ENCODE measurements around the gene F2RL1.
A peak's percentile ranks its signal among the peaks of the same experiment; 100 is the strongest.
"Not testable (repeated sequence)": the region's sequence is repeated elsewhere in the genome, so short reads cannot be mapped to it uniquely, and the experiment has no call there.

Gene F2RL1

DNA sequence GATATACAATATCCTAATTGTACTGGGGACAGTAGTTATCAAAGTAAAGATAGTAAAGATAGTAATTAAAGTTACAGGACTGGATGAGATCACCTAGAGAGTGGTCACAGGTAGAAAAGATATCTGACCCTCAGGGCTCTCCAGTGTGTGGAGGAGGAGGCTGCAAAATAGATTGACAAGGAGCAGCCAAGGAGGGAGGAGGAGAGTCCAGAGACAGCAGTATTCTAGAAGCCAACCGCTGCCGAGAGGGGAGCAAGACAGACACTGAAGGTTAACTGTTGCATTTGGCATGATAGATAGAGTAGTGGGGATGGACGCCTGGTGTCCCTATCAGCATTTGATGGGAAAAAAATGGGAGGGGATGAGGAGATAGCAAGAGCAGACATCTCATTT, 17.0 kb upstream of the F2RL1 start:
- H3K4me2 ChIP-seq: no peak overlapping the region
- no peaks in the 10 kb centered on the region for H3K27me3 ChIP-seq
- no peaks in the 10 kb centered on the region for H3K36me3 ChIP-seq
- H3K9ac ChIP-seq: no peak overlapping the region
- H4K20me1 ChIP-seq: no peaks in the 10 kb centered on the region
- H3K27ac ChIP-seq: no peak overlapping the region
- H3K4me3 ChIP-seq: no peak overlapping the region
- peaks cover 0 to 5% (median 0%) of the 10 kb centered on the region in 10 experiments; a peak in 2 of 20 replicates for H3K4me1 ChIP-seq
- no peaks in the 10 kb centered on the region for H3K9me3 ChIP-seq (replicated peaks in 1 of 11)
- TF ChIP-seq Cebpa-rat (IDR thresholded peaks at IDR 0.05): no peak

DNA sequence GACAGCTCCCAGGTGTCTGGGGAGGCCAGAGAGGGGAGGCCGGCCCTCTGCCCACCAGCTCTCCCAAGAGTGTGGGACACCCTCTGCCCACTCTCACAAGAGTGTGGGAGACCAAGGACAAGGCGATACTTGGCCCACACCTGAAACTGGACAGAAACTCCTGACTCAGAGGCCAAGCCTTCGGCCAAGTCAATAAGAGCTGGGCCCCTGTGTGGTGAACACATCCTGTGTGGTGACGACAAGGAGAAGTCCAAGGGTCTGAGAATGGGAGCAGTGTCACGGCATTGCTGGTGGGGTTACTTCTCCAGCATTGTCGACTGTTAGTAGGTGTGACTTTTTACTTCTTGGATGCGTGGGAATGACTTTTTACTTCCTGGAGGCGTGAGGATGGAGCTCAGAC, 14.6 kb upstream of the F2RL1 start:
- Histone ChIP-seq H3K9ac (no peak overlapping the region), H3K36me3 (no peaks in the 10 kb centered on the region), H3K27ac (no peak overlapping the region)

DNA sequence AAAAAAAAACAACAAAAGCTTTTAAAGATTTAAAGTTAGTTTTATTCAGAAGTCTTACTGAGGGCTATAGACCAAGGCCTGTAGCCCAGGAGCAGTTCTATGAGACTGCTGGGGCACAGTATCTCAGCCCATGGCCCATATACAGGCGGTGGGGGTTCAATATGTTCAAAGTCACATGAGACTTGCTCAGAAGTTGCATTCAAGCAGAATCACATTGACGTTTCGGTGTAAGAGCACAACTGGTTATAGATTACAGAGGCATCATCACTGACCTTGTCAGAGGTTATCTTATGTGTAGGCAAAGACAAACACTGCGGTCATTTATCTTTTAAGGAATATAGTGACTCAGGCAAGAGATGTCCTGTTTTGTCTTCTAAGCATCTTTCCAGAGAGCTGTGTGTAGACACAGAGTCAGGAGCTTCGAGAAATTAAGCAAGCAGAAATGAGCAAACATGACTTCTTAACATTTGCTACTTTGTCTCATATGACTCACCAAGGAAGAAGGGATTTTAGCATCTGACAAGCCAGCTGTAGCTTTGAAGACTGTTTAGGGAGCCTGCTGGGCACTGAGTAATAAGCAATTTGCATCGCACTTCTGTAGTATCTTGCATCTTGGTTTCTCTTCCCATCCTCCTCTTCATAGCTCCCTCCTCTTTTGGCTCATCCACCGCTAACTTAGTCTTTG, 12.9 kb upstream of the F2RL1 start:
- Histone ChIP-seq H4K20me1 (no peaks in the 10 kb centered on the region), H3K9me3 (replicated peaks in 1 of 11) (peaks cover 2 to 8% (median 6%) of the 10 kb centered on the region in 11 experiments; a peak in 19 of 22 replicates), H3K27ac (0 out of 22 replicates have a peak overlapping the region, but pooled peaks of 1 of the 11 experiments have one; percentile 6), H3K4me1 (peaks cover 0 to 5% (median 0%) of the 10 kb centered on the region in 10 experiments; a peak in 2 of 20 replicates), H3K27me3 (no peaks in the 10 kb centered on the region), H3K36me3 (no peaks in the 10 kb centered on the region), H3K9ac (no peak overlapping the region), H3K4me3 (no peak overlapping the region), H3K4me2 (peak overlapping the region in 1 of 11 experiments; percentile 26; a peak in 1 of 22 replicates)
- TF ChIP-seq Cebpa-rat (IDR thresholded peaks at IDR 0.05): no peak

More for the DNA sequence above, 14.6 kb upstream of the F2RL1 start:
- Histone ChIP-seq H3K9me3 (replicated peaks in 1 of 11) (no peaks in the 10 kb centered on the region), H3K4me2 (no peak overlapping the region), H3K27me3 (no peaks in the 10 kb centered on the region), H3K4me1 (peaks cover 0 to 5% (median 0%) of the 10 kb centered on the region in 10 experiments; a peak in 2 of 20 replicates), H3K4me3 (no peak overlapping the region), H4K20me1 (no peaks in the 10 kb centered on the region)
- no peak for TF ChIP-seq Cebpa-rat (IDR thresholded peaks at IDR 0.05)

DNA sequence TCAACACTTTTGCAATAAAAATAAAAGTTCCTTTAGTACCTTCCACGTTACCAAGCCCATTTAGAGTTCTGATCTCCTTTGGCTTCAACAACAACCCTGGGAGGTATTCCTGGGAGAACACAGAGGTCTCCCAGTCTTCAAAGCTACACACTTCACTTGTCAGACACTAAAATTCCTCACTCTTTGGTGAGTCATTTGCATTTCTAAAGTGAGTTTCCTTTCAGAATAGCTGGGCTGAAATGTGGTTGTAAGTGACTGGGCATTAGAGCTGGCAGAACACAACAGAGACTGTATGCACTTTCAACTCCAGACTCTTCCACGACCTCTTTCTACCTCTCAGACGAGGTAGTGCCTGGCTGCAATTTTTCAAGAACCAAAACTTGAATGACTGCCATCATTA, 11.5 kb upstream of the F2RL1 start:
- Histone ChIP-seq H3K36me3 (no peaks in the 10 kb centered on the region), H3K9me3 (replicated peaks in 1 of 11) (peaks cover 9 to 21% (median 17%) of the 10 kb centered on the region in 11 experiments; a peak in 20 of 22 replicates), H3K4me3 (no peak overlapping the region), H3K9ac (no peak overlapping the region), H3K27me3 (no peaks in the 10 kb centered on the region), H3K4me1 (peaks cover 0 to 5% (median 0%) of the 10 kb centered on the region in 10 experiments; a peak in 2 of 20 replicates), H3K27ac (no peak overlapping the region), H3K4me2 (no peak overlapping the region), H4K20me1 (no peaks in the 10 kb centered on the region)
- TF ChIP-seq Cebpa-rat (IDR thresholded peaks at IDR 0.05): no peak

DNA sequence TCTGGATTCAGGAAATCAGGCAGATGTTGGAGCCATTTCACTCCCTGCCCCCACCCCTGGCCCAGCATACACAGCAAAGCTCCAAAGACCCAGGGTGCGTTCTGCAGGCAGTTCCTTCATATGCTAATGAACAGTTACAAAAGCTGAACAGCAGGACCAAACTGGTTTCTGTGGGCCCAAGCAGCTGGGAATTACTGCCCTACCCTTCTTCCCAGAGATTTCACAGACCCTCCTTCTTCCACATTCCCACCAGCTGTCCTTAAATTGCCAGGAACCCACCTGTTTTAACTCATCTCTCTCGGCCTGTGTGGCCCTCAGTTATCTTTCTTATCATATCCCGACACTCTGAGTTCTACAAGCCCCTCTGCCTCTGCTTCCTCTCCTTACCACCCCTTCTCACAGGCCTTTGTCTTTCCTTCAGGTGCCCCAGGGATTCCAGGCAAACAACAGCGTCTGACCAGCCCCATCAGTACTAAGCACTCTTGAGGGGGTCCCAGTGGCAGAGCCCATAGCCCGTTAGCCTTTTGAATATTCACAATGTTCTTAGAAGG, 10.6 kb upstream of the F2RL1 start:
- Histone ChIP-seq H3K9me3 (replicated peaks in 1 of 11) (peaks cover 9 to 28% (median 19%) of the 10 kb centered on the region in 11 experiments; a peak in 20 of 22 replicates), H3K36me3 (no peaks in the 10 kb centered on the region), H3K4me3 (no peak overlapping the region), H4K20me1 (no peaks in the 10 kb centered on the region), H3K9ac (no peak overlapping the region), H3K27me3 (no peaks in the 10 kb centered on the region), H3K4me2 (no peak overlapping the region), H3K4me1 (peaks cover 0 to 5% (median 0%) of the 10 kb centered on the region in 10 experiments; a peak in 2 of 20 replicates), H3K27ac (no peak overlapping the region)
- no peak for TF ChIP-seq Cebpa-rat (IDR thresholded peaks at IDR 0.05)

DNA sequence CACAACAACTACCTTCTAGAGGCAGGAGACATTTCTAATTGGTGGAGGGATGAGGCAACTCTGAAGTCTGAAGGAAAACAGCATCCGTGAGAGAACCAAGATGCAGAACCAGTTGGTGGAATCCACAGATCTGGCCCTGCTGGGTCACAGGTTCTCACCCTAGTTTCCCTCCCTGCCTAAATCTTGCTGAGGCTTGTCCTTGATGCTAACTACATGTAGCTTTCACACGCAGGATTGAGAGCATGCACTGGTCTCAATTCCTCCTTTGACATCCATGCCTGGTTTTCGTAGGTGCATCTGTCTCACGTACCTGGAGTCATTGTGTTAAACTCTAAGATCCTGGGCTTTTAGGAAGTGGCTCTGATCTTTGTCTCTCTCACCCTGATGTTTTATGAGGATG, 9.7 kb upstream of the F2RL1 start:
- H4K20me1 ChIP-seq: no peaks in the 10 kb centered on the region
- H3K4me3 ChIP-seq: no peak overlapping the region
- H3K36me3 ChIP-seq: no peaks in the 10 kb centered on the region
- H3K27me3 ChIP-seq: no peaks in the 10 kb centered on the region
- H3K27ac ChIP-seq: no peak overlapping the region
- no peak for TF ChIP-seq Cebpa-rat (IDR thresholded peaks at IDR 0.05)
- H3K4me1 ChIP-seq: peaks cover 0 to 5% (median 0%) of the 10 kb centered on the region in 10 experiments; a peak in 2 of 20 replicates
- H3K9me3 ChIP-seq (replicated peaks in 1 of 11): peaks cover 9 to 28% (median 19%) of the 10 kb centered on the region in 11 experiments; a peak in 20 of 22 replicates
- no peak overlapping the region for H3K9ac ChIP-seq
- H3K4me2 ChIP-seq: no peak overlapping the region

GRCh38 chr5:76810236-76810635, 8.6 kb upstream of the F2RL1 start:
- Histone ChIP-seq H3K36me3 (no peaks in the 10 kb centered on the region), H3K27ac (no peak overlapping the region), H4K20me1 (no peaks in the 10 kb centered on the region), H3K9ac (no peak overlapping the region), H3K4me2 (no peak overlapping the region), H3K27me3 (no peaks in the 10 kb centered on the region), H3K9me3 (replicated peaks in 1 of 11) (peaks cover 9 to 28% (median 19%) of the 10 kb centered on the region in 11 experiments; a peak in 20 of 22 replicates), H3K4me3 (no peak overlapping the region), H3K4me1 (peaks cover 0 to 5% (median 0%) of the 10 kb centered on the region in 10 experiments; a peak in 2 of 20 replicates)
- no peak for TF ChIP-seq Cebpa-rat (IDR thresholded peaks at IDR 0.05)

DNA sequence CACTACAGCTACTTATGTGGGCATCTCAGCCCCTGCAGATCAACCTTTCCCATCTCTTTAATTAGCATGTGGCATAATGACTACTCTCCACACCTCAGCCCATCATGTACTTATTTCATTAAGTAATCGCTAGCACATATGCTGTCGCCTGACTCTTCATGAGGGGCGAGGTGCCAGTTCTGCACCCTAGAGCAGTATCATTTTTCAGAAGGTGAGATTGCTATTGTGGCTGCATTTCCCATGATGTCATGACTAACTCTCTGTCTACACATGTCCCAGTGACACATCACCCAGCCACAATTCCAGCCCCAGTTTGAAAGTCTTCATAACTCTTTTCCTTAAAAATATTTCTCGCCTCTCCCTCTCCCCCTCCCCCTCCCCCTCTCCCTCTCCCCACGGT, 7.6 kb upstream of the F2RL1 start:
- no peaks in the 10 kb centered on the region for H4K20me1 ChIP-seq
- H3K9me3 ChIP-seq (replicated peaks in 1 of 11): peaks cover 9 to 28% (median 19%) of the 10 kb centered on the region in 11 experiments; a peak in 20 of 22 replicates
- H3K9ac ChIP-seq: no peak overlapping the region
- no peak overlapping the region for H3K27ac ChIP-seq
- H3K4me2 ChIP-seq: no peak overlapping the region
- no peaks in the 10 kb centered on the region for H3K36me3 ChIP-seq
- no peaks in the 10 kb centered on the region; a peak in 1 of 22 replicates for H3K27me3 ChIP-seq
- peaks cover 0 to 4% (median 0%) of the 10 kb centered on the region in 10 experiments; a peak in 2 of 20 replicates for H3K4me1 ChIP-seq
- no peak overlapping the region for H3K4me3 ChIP-seq
- no peak for TF ChIP-seq Cebpa-rat (IDR thresholded peaks at IDR 0.05)

DNA sequence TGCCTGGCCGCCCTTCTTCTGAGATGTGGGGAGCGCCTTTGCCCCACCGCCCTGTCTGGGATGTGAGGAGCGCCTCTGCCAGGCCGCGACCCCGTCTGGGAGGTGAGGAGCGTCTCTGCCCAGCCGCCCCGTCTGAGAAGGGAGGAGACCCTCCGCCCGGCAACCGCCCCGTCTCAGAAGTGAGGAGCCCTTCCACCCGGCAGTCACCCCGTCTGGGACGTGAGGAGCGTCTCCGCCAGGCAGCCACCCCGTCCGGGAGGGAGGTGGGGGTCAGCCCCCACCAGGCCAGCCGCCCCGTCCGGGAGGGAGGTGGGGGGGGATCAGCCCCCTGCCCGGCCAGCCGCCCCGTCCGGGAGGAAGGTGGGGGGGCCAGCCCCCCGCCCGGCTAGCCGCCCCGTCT, 6.6 kb upstream of the F2RL1 start:
- not testable (repeated sequence) for H3K36me3 ChIP-seq, H3K27me3 ChIP-seq, H3K27ac ChIP-seq, H3K4me1 ChIP-seq, H3K9ac ChIP-seq, H4K20me1 ChIP-seq, H3K4me3 ChIP-seq, H3K4me2 ChIP-seq
- peaks cover 9 to 28% (median 19%) of the 10 kb centered on the region in 11 experiments; a peak in 20 of 22 replicates for H3K9me3 ChIP-seq (replicated peaks in 1 of 11)

All from BLaER1 treated with 17β-estradiol and CSF1 and Interleukin-3, amounts not matched to agents 10 nM and 100 nM (cell line).